SIG-M5 (cell line): ENCODE data around the gene CCDC27.

Experiments
- DNase-seq: peaks from one replicate; lab custom pipeline; 2025; lab: John Stamatoyannopoulos, UW

CCDC27 gene

GRCh38 chr1:3777078-3777547, 24.9 kb downstream of the CCDC27 start:
- no peak for DNase-seq

- no peak for DNase-seq
Observed at GRCh38 chr1:3777647-3778589, 25.7 kb downstream of the CCDC27 start.

- no peak for DNase-seq
Observed at GRCh38 chr1:3778590-3779264, 26.5 kb downstream of the CCDC27 start.

GRCh38 chr1:3779265-3779911, 27.1 kb downstream of the CCDC27 start:
- DNase-seq, result no peak

GRCh38 chr1:3779912-3780416, 27.7 kb downstream of the CCDC27 start:
- DNase-seq, result no peak

GRCh38 chr1:3780901-3781300, 28.7 kb downstream of the CCDC27 start:
- no peak for DNase-seq

- no peak for DNase-seq
Observed at GRCh38 chr1:3783651-3784474, 31.6 kb downstream of the CCDC27 start.

GRCh38 chr1:3785045-3785444, 32.8 kb downstream of the CCDC27 start:
- DNase-seq, result no peak

- no peak for DNase-seq
Observed at GRCh38 chr1:3785456-3786157, 33.4 kb downstream of the CCDC27 start.

GRCh38 chr1:3786468-3787348, 34.5 kb downstream of the CCDC27 start:
- no peak for DNase-seq

- no peak for DNase-seq
Observed at GRCh38 chr1:3787349-3787715, 35.1 kb downstream of the CCDC27 start.

GRCh38 chr1:3787745-3788605, 35.7 kb downstream of the CCDC27 start:
- no peak for DNase-seq

- no peak for DNase-seq
Observed at GRCh38 chr1:3788756-3789420, 36.6 kb downstream of the CCDC27 start.

- DNase-seq, result no peak
Observed at GRCh38 chr1:3789421-3790300, 37.4 kb downstream of the CCDC27 start.

GRCh38 chr1:3790500-3790923, 38.3 kb downstream of the CCDC27 start:
- DNase-seq, result no peak

- no peak for DNase-seq
Observed at GRCh38 chr1:3790952-3791351, 38.7 kb downstream of the CCDC27 start.

- no peak for DNase-seq
Observed at GRCh38 chr1:3795453-3796214, 43.4 kb downstream of the CCDC27 start.
